ENCODE data around the gene CWC27. TPM values are rescaled to one million over a fixed set of nuclear protein-coding genes. Genes with fewer than 3 reads are reported as not detected.
"Not testable (repeated sequence)": the region's sequence is repeated elsewhere in the genome, so short reads cannot be mapped to it uniquely, and the experiment has no call there.

Gene CWC27
- total RNA-seq, 1 donor from 2014 or later, result 16.3 TPM

DNA sequence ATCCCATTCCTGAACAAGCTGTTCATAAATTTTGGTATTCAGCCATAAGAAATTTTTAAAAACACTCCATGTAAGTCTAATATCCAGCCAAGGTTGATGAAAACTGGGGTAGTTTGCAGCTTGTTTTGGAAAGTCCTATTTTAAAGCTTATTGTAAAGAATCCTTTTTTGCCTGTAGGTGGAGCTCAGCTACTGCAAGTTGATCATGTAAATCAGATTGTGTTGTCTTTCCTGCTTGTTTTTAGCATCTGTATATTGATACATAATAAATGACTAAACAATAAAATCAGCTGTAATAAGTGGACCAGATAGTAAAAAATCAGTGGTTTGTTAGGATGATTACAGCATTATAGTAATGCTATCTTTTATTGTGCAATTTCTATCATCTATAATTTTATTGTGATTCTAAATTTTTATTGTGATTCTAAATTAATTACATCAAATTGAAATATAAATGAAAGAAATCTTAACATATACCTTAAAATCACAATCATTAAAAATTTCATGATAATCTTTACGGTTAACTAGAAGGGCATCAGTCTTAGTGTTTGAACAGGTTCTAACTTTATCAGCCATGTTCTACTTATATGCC lies 42.4 kb downstream of the CWC27 start:
- intact Hi-C loops (cut with DNase I), result loop anchor here (10.0 kb wide), 1 partner anchor 674 kb away; the partner anchor contains the start of gene ADAMTS6
- ATAC-seq, result peak; percentile 46

DNA sequence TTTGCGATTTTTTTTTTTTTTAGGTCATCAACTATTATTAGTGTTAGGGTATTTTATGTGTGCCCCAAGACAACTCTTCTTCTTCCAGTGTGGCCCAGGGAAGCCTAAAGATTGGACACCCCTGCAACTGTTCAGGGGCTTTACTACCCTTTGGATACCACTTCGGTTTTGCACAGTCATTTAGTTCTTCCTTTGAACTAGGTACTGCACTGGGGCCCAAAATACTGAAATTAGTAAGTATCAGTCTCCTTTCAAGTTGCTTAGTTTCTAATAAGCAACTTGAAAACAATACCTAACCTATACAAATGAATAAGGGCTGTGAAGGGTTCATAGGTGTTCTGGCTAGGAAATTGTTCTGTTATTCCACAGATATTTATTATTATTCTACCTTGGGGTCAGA lies 45.3 kb downstream of the CWC27 start:
- TF ChIP-seq, protein P1, sequence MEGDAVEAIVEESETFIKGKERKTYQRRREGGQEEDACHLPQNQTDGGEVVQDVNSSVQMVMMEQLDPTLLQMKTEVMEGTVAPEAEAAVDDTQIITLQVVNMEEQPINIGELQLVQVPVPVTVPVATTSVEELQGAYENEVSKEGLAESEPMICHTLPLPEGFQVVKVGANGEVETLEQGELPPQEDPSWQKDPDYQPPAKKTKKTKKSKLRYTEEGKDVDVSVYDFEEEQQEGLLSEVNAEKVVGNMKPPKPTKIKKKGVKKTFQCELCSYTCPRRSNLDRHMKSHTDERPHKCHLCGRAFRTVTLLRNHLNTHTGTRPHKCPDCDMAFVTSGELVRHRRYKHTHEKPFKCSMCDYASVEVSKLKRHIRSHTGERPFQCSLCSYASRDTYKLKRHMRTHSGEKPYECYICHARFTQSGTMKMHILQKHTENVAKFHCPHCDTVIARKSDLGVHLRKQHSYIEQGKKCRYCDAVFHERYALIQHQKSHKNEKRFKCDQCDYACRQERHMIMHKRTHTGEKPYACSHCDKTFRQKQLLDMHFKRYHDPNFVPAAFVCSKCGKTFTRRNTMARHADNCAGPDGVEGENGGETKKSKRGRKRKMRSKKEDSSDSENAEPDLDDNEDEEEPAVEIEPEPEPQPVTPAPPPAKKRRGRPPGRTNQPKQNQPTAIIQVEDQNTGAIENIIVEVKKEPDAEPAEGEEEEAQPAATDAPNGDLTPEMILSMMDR (IDR thresholded peaks at IDR 0.05), result no peak
- Histone ChIP-seq H3K9me3 (no peaks in the 10 kb centered on the region), H3K4me1 (no peaks in the 10 kb centered on the region), H3K4me3 (no peak overlapping the region), H3K36me3 (no peaks in the 10 kb centered on the region), H3K27ac (no peak overlapping the region), H3K27me3 (no peaks in the 10 kb centered on the region)
- no peak for ATAC-seq
- intact Hi-C loops (cut with DNase I), result loop anchor here (10.0 kb wide), 1 partner anchor 671 kb away; the partner anchor contains the start of gene ADAMTS6
- no peak for DNase-seq

More for the DNA sequence above, 42.4 kb downstream of the CWC27 start:
- H3K4me3 ChIP-seq, result no peak overlapping the region
- H3K27me3 ChIP-seq, result no peaks in the 10 kb centered on the region
- no peaks in the 10 kb centered on the region for H3K36me3 ChIP-seq
- DNase-seq, result no peak
- H3K4me1 ChIP-seq, result no peaks in the 10 kb centered on the region
- H3K27ac ChIP-seq, result no peak overlapping the region
- TF ChIP-seq, protein P1 (IDR thresholded peaks at IDR 0.05), result peak; percentile 69
- no peaks in the 10 kb centered on the region for H3K9me3 ChIP-seq

DNA sequence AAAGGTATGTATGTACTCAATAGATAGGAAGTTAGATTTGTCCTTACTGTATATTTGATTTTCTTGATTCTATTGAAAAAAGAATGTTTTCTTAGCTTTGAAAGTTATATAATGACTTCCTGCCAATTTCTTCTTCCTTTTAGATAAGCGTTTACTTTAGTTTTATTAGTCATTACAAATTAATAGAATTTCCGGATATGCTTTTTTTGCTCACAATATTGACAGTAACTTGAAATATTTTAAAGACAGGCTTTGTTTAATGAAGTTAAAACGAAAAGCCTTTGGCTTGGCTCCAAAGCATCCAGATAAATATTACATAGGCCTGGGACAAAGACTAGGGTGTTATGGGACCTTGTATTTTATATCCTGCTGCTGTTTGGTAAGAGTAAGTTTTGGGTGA lies 49.5 kb downstream of the CWC27 start:
- Histone ChIP-seq H3K27me3 (no peaks in the 10 kb centered on the region), H3K9me3 (no peaks in the 10 kb centered on the region), H3K27ac (no peak overlapping the region), H3K36me3 (no peaks in the 10 kb centered on the region), H3K4me1 (no peaks in the 10 kb centered on the region), H3K4me3 (no peak overlapping the region)
- DNase-seq (no peak), ATAC-seq (no peak)
- TF ChIP-seq, protein P1 (IDR thresholded peaks at IDR 0.05), result no peak
- intact Hi-C loops (cut with DNase I), result loop anchor here (10.0 kb wide), 1 partner anchor 667 kb away; the partner anchor contains the start of gene ADAMTS6

DNA sequence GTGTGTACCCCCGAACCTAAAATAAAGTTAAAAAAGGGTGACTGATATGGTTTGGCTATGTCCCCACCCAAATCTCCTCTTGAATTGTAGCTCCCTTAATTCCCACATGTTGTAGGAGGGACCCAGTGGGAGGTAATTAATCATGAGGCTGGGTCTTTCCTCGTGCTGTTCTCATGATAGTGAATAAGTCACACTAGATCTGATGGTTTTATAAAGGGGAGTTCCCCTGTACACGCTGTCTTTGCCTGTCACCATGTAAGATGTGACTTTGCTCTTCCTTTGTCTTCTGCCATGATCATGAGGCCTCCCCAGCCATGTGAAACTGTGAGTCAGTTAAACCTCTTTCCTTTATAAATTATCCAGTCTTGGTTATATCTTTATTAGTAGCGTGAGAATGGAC lies 50.6 kb downstream of the CWC27 start:
- H3K27me3 ChIP-seq, H3K36me3 ChIP-seq, ATAC-seq, H3K27ac ChIP-seq, H3K4me1 ChIP-seq, DNase-seq, H3K9me3 ChIP-seq, H3K4me3 ChIP-seq: not testable (repeated sequence)
- intact Hi-C loops (cut with DNase I), result loop anchor here (10.0 kb wide), 1 partner anchor 665 kb away; the partner anchor contains the start of gene ADAMTS6

DNA sequence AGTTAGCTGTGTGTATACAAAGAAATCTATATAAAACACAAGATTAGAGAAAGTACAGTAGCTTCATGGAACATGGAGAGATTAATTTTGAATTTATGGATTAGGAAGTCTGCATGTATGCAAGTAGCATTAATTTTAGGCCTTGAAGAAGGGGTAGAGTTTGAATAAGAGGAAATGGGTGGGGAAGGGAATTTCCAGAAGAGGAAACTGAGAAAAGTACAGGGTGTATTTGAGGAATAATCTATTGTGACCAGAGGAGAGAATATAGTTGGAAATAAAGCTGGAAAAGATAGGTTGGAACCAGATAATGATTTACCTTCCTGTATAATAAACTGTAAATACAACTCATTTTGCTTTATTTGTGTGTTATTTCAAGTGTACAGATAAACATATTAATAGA lies 53.6 kb downstream of the CWC27 start:
- Histone ChIP-seq H3K9me3 (no peaks in the 10 kb centered on the region), H3K27ac (no peak overlapping the region), H3K27me3 (no peaks in the 10 kb centered on the region), H3K4me1 (no peaks in the 10 kb centered on the region), H3K4me3 (no peak overlapping the region), H3K36me3 (no peaks in the 10 kb centered on the region)
- ATAC-seq (no peak), DNase-seq (no peak)
- TF ChIP-seq, protein P1 (IDR thresholded peaks at IDR 0.05), result no peak
- intact Hi-C loops (cut with DNase I), result no loop called here

DNA sequence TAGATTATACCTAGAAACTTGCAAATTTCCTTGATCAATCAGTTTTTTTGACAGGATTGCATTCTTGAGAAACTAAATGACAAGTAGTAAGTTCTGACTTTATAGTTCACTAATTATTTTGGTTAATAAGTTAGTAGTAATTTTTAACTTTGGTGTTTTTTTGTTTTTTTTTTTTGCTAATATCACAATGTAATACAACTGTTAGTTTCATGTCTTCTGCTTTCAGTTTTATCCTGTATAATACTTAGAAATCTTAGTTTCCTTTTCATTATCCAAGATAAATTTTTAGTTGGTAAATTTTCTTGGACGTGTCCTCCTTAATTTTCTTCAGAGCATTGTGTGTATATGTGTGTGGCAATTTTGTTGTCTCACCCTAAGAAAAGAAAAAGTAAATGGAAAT lies 57.8 kb downstream of the CWC27 start:
- TF ChIP-seq, protein P1 (IDR thresholded peaks at IDR 0.05), result no peak
- Histone ChIP-seq H3K4me3 (no peak overlapping the region), H3K36me3 (no peaks in the 10 kb centered on the region), H3K9me3 (no peaks in the 10 kb centered on the region), H3K27ac (no peak overlapping the region), H3K27me3 (no peaks in the 10 kb centered on the region), H3K4me1 (no peaks in the 10 kb centered on the region)
- intact Hi-C loops (cut with DNase I), result no loop called here
- ATAC-seq (no peak), DNase-seq (no peak)
